GM23338 (cell line): ENCODE data around the gene RNF4.
"Not testable (repeated sequence)": the region's sequence is repeated elsewhere in the genome, so short reads cannot be mapped to it uniquely, and the experiment has no call there.

Experiments
- CREB1 ChIP-seq: fragments of 250-450 bp; sonication (Bioruptor Pico); IDR thresholded peaks from 2 replicates; pipeline ENCODE4 v1.5.0; 2020; ENCODE audit warnings: low read depth, mild to moderate bottlenecking, moderate library complexity
- EZH2 ChIP-seq: fragments of 200-600 bp; sonication (generic); IDR thresholded peaks from one replicate; pipeline ENCODE4 v1.8.0; 2017; ENCODE audit warnings: antibody characterized with exemption, mild to moderate bottlenecking, low read depth; ENCODE audit not compliant: unreplicated experiment
- EZH2phosphoT487 ChIP-seq: fragments of 200-600 bp; sonication (generic); IDR thresholded peaks from one replicate; pipeline ENCODE4 v1.8.1; 2018; ENCODE audit warnings: antibody characterized with exemption; ENCODE audit not compliant: unreplicated experiment
- JUNB ChIP-seq: IDR thresholded peaks from one replicate; pipeline ENCODE4 v1.6.1; 2016; ENCODE audit warnings: antibody characterized with exemption; ENCODE audit not compliant: unreplicated experiment
- POLR2AphosphoS5 ChIP-seq: IDR thresholded peaks from 2 replicates; pipeline ENCODE4 v1.6.1; 2016; ENCODE audit warnings: antibody characterized with exemption, low read depth
- ZNF114 ChIP-seq: fragments of 250-450 bp; sonication (Bioruptor Pico); IDR thresholded peaks from 2 replicates; pipeline ENCODE4 v1.5.0; 2020; ENCODE audit warnings: mild to moderate bottlenecking, moderate library complexity
- ZNF331 ChIP-seq: fragments of 250-450 bp; sonication (Bioruptor Pico); IDR thresholded peaks from 2 replicates; pipeline ENCODE4 v1.5.0; 2020; ENCODE audit warnings: low read depth, mild to moderate bottlenecking, moderate library complexity
- TF ChIP-seq, protein P1 (sequence below), 2 experiments: fragments of 200-600 bp in 1 of 2; sonication (generic) in 1 of 2; conservative IDR thresholded peaks; 2 replicates each; pipeline versions ENCODE4 v1.5.1 to v1.6.1; 2016 to 2017; ENCODE audit warnings: antibody characterized with exemption in 2 of 2, low read depth in 2 of 2, mild to moderate bottlenecking in 2 of 2, moderate library complexity in 1 of 2
- TF ChIP-seq, protein P2 (sequence below): fragments of 250-450 bp; sonication (Bioruptor Pico); IDR thresholded peaks from 2 replicates; pipeline ENCODE4 v1.5.0; 2020; ENCODE audit warnings: mild to moderate bottlenecking, moderate library complexity
- TF ChIP-seq, protein P3 (sequence below): IDR thresholded peaks from one replicate; pipeline ENCODE4 v1.6.1; 2018; ENCODE audit warnings: antibody characterized with exemption; ENCODE audit not compliant: unreplicated experiment
- TF ChIP-seq, protein P4 (sequence below): IDR thresholded peaks from 2 replicates; pipeline ENCODE4 v1.6.1; 2016; ENCODE audit warnings: antibody characterized with exemption

DNA sequence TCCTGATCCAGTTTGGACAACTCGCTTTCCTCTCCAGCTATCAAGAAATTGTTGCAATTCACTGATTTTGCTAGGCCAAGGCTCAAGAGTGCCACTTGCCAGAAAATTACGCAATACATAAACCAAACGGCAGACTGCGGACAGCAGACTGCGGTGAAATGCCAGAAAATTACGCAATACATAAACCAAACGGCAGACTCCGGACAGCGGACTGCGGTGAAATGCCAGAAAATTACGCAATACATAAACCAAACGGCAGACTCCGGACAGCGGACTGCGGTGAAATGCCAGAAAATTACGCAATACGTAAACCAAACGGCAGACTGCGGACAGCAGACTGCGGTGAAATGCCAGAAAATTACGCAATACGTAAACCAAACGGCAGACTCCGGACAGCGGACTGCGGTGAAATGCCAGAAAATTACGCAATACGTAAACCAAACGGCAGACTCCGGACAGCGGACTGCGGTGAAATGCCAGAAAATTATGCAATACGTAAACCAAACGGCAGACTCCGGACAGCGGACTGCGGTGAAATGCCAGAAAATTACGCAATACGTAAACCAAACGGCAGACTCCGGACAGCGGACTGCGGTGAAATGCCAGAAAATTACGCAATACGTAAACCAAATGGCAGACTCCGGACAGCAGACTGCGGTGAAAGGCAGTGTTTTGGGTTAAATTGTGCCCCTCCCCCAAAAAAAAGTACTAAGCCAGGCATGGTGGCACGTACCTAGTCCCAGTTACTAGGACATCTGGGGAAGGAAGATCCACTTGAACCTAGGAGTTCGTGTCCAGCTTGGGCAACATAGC, 38.8 kb upstream of the RNF4 start:
- TF ChIP-seq, protein P1, sequence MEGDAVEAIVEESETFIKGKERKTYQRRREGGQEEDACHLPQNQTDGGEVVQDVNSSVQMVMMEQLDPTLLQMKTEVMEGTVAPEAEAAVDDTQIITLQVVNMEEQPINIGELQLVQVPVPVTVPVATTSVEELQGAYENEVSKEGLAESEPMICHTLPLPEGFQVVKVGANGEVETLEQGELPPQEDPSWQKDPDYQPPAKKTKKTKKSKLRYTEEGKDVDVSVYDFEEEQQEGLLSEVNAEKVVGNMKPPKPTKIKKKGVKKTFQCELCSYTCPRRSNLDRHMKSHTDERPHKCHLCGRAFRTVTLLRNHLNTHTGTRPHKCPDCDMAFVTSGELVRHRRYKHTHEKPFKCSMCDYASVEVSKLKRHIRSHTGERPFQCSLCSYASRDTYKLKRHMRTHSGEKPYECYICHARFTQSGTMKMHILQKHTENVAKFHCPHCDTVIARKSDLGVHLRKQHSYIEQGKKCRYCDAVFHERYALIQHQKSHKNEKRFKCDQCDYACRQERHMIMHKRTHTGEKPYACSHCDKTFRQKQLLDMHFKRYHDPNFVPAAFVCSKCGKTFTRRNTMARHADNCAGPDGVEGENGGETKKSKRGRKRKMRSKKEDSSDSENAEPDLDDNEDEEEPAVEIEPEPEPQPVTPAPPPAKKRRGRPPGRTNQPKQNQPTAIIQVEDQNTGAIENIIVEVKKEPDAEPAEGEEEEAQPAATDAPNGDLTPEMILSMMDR (conservative IDR thresholded peaks at IDR 0.05; ENCODE audit: low read depth in 2 of 2): not testable (repeated sequence)
- TF ChIP-seq POLR2AphosphoS5; EZH2; JUNB; ZNF331 (CRISPR knock-in tag); ZNF114 (CRISPR knock-in tag); EZH2phosphoT487; CREB1 (CRISPR knock-in tag): not testable (repeated sequence)
- TF ChIP-seq, protein P2, sequence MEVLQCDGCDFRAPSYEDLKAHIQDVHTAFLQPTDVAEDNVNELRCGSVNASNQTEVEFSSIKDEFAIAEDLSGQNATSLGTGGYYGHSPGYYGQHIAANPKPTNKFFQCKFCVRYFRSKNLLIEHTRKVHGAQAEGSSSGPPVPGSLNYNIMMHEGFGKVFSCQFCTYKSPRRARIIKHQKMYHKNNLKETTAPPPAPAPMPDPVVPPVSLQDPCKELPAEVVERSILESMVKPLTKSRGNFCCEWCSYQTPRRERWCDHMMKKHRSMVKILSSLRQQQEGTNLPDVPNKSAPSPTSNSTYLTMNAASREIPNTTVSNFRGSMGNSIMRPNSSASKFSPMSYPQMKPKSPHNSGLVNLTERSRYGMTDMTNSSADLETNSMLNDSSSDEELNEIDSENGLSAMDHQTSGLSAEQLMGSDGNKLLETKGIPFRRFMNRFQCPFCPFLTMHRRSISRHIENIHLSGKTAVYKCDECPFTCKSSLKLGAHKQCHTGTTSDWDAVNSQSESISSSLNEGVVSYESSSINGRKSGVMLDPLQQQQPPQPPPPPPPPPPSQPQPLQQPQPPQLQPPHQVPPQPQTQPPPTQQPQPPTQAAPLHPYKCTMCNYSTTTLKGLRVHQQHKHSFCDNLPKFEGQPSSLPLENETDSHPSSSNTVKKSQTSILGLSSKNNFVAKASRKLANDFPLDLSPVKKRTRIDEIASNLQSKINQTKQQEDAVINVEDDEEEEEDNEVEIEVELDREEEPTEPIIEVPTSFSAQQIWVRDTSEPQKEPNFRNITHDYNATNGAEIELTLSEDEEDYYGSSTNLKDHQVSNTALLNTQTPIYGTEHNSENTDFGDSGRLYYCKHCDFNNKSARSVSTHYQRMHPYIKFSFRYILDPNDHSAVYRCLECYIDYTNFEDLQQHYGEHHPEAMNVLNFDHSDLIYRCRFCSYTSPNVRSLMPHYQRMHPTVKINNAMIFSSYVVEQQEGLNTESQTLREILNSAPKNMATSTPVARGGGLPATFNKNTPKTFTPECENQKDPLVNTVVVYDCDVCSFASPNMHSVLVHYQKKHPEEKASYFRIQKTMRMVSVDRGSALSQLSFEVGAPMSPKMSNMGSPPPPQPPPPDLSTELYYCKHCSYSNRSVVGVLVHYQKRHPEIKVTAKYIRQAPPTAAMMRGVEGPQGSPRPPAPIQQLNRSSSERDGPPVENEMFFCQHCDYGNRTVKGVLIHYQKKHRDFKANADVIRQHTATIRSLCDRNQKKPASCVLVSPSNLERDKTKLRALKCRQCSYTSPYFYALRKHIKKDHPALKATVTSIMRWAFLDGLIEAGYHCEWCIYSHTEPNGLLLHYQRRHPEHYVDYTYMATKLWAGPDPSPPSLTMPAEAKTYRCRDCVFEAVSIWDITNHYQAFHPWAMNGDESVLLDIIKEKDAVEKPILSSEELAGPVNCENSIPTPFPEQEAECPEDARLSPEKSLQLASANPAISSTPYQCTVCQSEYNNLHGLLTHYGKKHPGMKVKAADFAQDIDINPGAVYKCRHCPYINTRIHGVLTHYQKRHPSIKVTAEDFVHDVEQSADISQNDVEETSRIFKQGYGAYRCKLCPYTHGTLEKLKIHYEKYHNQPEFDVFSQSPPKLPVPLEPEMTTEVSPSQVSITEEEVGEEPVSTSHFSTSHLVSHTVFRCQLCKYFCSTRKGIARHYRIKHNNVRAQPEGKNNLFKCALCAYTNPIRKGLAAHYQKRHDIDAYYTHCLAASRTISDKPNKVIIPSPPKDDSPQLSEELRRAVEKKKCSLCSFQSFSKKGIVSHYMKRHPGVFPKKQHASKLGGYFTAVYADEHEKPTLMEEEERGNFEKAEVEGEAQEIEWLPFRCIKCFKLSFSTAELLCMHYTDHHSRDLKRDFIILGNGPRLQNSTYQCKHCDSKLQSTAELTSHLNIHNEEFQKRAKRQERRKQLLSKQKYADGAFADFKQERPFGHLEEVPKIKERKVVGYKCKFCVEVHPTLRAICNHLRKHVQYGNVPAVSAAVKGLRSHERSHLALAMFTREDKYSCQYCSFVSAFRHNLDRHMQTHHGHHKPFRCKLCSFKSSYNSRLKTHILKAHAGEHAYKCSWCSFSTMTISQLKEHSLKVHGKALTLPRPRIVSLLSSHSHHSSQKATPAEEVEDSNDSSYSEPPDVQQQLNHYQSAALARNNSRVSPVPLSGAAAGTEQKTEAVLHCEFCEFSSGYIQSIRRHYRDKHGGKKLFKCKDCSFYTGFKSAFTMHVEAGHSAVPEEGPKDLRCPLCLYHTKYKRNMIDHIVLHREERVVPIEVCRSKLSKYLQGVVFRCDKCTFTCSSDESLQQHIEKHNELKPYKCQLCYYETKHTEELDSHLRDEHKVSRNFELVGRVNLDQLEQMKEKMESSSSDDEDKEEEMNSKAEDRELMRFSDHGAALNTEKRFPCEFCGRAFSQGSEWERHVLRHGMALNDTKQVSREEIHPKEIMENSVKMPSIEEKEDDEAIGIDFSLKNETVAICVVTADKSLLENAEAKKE: not testable (repeated sequence)
- TF ChIP-seq, protein P3, sequence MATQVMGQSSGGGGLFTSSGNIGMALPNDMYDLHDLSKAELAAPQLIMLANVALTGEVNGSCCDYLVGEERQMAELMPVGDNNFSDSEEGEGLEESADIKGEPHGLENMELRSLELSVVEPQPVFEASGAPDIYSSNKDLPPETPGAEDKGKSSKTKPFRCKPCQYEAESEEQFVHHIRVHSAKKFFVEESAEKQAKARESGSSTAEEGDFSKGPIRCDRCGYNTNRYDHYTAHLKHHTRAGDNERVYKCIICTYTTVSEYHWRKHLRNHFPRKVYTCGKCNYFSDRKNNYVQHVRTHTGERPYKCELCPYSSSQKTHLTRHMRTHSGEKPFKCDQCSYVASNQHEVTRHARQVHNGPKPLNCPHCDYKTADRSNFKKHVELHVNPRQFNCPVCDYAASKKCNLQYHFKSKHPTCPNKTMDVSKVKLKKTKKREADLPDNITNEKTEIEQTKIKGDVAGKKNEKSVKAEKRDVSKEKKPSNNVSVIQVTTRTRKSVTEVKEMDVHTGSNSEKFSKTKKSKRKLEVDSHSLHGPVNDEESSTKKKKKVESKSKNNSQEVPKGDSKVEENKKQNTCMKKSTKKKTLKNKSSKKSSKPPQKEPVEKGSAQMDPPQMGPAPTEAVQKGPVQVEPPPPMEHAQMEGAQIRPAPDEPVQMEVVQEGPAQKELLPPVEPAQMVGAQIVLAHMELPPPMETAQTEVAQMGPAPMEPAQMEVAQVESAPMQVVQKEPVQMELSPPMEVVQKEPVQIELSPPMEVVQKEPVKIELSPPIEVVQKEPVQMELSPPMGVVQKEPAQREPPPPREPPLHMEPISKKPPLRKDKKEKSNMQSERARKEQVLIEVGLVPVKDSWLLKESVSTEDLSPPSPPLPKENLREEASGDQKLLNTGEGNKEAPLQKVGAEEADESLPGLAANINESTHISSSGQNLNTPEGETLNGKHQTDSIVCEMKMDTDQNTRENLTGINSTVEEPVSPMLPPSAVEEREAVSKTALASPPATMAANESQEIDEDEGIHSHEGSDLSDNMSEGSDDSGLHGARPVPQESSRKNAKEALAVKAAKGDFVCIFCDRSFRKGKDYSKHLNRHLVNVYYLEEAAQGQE: not testable (repeated sequence)
- TF ChIP-seq, protein P4, sequence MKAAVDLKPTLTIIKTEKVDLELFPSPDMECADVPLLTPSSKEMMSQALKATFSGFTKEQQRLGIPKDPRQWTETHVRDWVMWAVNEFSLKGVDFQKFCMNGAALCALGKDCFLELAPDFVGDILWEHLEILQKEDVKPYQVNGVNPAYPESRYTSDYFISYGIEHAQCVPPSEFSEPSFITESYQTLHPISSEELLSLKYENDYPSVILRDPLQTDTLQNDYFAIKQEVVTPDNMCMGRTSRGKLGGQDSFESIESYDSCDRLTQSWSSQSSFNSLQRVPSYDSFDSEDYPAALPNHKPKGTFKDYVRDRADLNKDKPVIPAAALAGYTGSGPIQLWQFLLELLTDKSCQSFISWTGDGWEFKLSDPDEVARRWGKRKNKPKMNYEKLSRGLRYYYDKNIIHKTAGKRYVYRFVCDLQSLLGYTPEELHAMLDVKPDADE: not testable (repeated sequence)
